ENCODE data around the gene CLK3.

CLK3 gene

GRCh38 chr15:74669627-74670026, 54.0 kb downstream of the CLK3 start:
- Histone ChIP-seq H3K27ac (ENCODE audit: low read length) (no peak overlapping the region), H3K4me1 (ENCODE audit: low read length) (no peaks in the 10 kb centered on the region), H3K4me3 (ENCODE audit: low read length) (no peak overlapping the region), H3K79me2 (ENCODE audit: low read length) (peaks cover 1% of the 10 kb centered on the region), H3K4me2 (ENCODE audit: low read length) (no peak overlapping the region), H3K27me3 (ENCODE audit: low read depth, low read length) (no peaks in the 10 kb centered on the region), H4K20me1 (ENCODE audit: insufficient read depth, low read length) (0 out of 2 replicates have a peak, but pooled peaks cover 7% of the 10 kb centered on the region), H3K36me3 (replicated peaks; ENCODE audit: low read depth, low read length) (peaks cover 39% of the 10 kb centered on the region), H2AFZ (ENCODE audit: low read depth, low read length) (no peak overlapping the region), H3K9me3 (ENCODE audit: insufficient read depth, low read length) (no peaks in the 10 kb centered on the region), H3K9ac (ENCODE audit: low read length) (no peak overlapping the region)
- no peak for TF ChIP-seq CTCF (IDR thresholded peaks at IDR 0.05; ENCODE audit: low read depth, low read length)
- no peak for TF ChIP-seq EZH2phosphoT487 (IDR thresholded peaks at IDR 0.05; ENCODE audit: low read depth)

GRCh38 chr15:74674161-74674560, 58.5 kb downstream of the CLK3 start:
- peaks cover 25% of the 10 kb centered on the region for H3K79me2 ChIP-seq (ENCODE audit: low read length)
- TF ChIP-seq CTCF (IDR thresholded peaks at IDR 0.05; ENCODE audit: low read depth, low read length), result no peak
- no peak for TF ChIP-seq EZH2phosphoT487 (IDR thresholded peaks at IDR 0.05; ENCODE audit: low read depth)
- no peaks in the 10 kb centered on the region for H3K9me3 ChIP-seq (ENCODE audit: insufficient read depth, low read length)
- H3K4me1 ChIP-seq (ENCODE audit: low read length), result peaks cover 7% of the 10 kb centered on the region
- no peak overlapping the region for H3K4me2 ChIP-seq (ENCODE audit: low read length)
- no peak overlapping the region for H3K27ac ChIP-seq (ENCODE audit: low read length)
- H3K9ac ChIP-seq (ENCODE audit: low read length), result no peak overlapping the region
- H2AFZ ChIP-seq (ENCODE audit: low read depth, low read length), result no peak overlapping the region
- H3K4me3 ChIP-seq (ENCODE audit: low read length), result no peak overlapping the region
- 0 out of 2 replicates have a peak, but pooled peaks cover 3% of the 10 kb centered on the region for H4K20me1 ChIP-seq (ENCODE audit: insufficient read depth, low read length)
- no peaks in the 10 kb centered on the region for H3K27me3 ChIP-seq (ENCODE audit: low read depth, low read length)
- peaks cover 31% of the 10 kb centered on the region for H3K36me3 ChIP-seq (replicated peaks; ENCODE audit: low read depth, low read length)

- peaks cover 50% of the 10 kb centered on the region for H3K79me2 ChIP-seq (ENCODE audit: low read length)
- TF ChIP-seq CTCF (IDR thresholded peaks at IDR 0.05; ENCODE audit: low read depth, low read length), result no peak
- TF ChIP-seq EZH2phosphoT487 (IDR thresholded peaks at IDR 0.05; ENCODE audit: low read depth), result no peak
- H3K27me3 ChIP-seq (ENCODE audit: low read depth, low read length), result no peaks in the 10 kb centered on the region
- no peak overlapping the region for H3K4me3 ChIP-seq (ENCODE audit: low read length)
- no peaks in the 10 kb centered on the region for H3K9me3 ChIP-seq (ENCODE audit: insufficient read depth, low read length)
- H4K20me1 ChIP-seq (ENCODE audit: insufficient read depth, low read length), result 0 out of 2 replicates have a peak, but pooled peaks cover 3% of the 10 kb centered on the region
- no peak overlapping the region for H2AFZ ChIP-seq (ENCODE audit: low read depth, low read length)
- no peak overlapping the region for H3K27ac ChIP-seq (ENCODE audit: low read length)
- peaks cover 7% of the 10 kb centered on the region for H3K4me1 ChIP-seq (ENCODE audit: low read length)
- H3K36me3 ChIP-seq (replicated peaks; ENCODE audit: low read depth, low read length), result peaks cover 24% of the 10 kb centered on the region
- H3K9ac ChIP-seq (ENCODE audit: low read length), result no peak overlapping the region
- no peak overlapping the region for H3K4me2 ChIP-seq (ENCODE audit: low read length)
Measured at GRCh38 chr15:74676801-74677200, 61.2 kb downstream of the CLK3 start.
